Cardiac muscle cell (in vitro differentiated cells and primary cell): Measurements from ENCODE around the gene ADPRM. TPM values are rescaled to one million over a fixed set of nuclear protein-coding genes. Genes with fewer than 3 reads are reported as not detected.

Experiments
- DNase-seq, 2 donors: peaks; one replicate each; pipeline versions ENCODE4 v3.0.0 to v3.0.0-alpha.2; 2010 to 2017; ENCODE audit warnings: low read depth in 1 of 2, low spot score in 1 of 2
- H3K27ac ChIP-seq: fragments of 200-600 bp; sonication (generic); 2 replicates; pipeline ENCODE4 v1.5.1; 2016
- H3K27me3 ChIP-seq: fragments of 200-600 bp; sonication (generic); 2 replicates; pipeline ENCODE4 v1.6.0; 2016; ENCODE audit warnings: control low read depth
- H3K36me3 ChIP-seq: fragments of 200-600 bp; sonication (generic); 2 replicates; pipeline ENCODE4 v1.5.1; 2016; ENCODE audit warnings: control low read depth
- H3K4me1 ChIP-seq: fragments of 200-600 bp; sonication (generic); 2 replicates; pipeline ENCODE4 v1.8.1; 2017; ENCODE audit warnings: low read depth, mild to moderate bottlenecking, mixed run types
- H3K4me3 ChIP-seq: fragments of 200-600 bp; sonication (generic); 2 replicates; pipeline ENCODE4 v1.5.1; 2016; ENCODE audit warnings: mild to moderate bottlenecking
- H3K9me3 ChIP-seq: fragments of 200-600 bp; sonication (generic); 2 replicates; pipeline ENCODE4 v1.5.1; 2017; ENCODE audit warnings: low read depth, mild to moderate bottlenecking, control low read depth
- polyA plus RNA-seq: library from polyadenylated mRNA; unstranded; fragments of >200 nt; fragmentation: Nextera tagmentation; extraction: Ambion mirVana; gene quantifications from 2 replicates; pipeline ENCODE4 v1.2.1, GENCODE V29; 2016
- total RNA-seq: library from RNA; depleted of rRNA; stranded (reverse); fragments of >200 nt; gene quantifications from 2 replicates; pipeline ENCODE4 v1.2.3, GENCODE V29; 2016
- TF ChIP-seq, protein P1 (sequence below): IDR thresholded peaks from 2 replicates; pipeline ENCODE4 v1.5.1; 2012; ENCODE audit warnings: low read depth, mild to moderate bottlenecking, low read length

ADPRM gene
- total and polyA plus RNA-seq, 2 experiments from 2014 or later = 7.3 to 7.4 TPM

- Histone ChIP-seq H3K4me3 (no peak overlapping the region), H3K4me1 (no peaks in the 10 kb centered on the region), H3K27ac (no peak overlapping the region), H3K9me3 (no peaks in the 10 kb centered on the region), H3K27me3 (no peaks in the 10 kb centered on the region), H3K36me3 (no peaks in the 10 kb centered on the region)
- DNase-seq = no peak
- TF ChIP-seq, protein P1, sequence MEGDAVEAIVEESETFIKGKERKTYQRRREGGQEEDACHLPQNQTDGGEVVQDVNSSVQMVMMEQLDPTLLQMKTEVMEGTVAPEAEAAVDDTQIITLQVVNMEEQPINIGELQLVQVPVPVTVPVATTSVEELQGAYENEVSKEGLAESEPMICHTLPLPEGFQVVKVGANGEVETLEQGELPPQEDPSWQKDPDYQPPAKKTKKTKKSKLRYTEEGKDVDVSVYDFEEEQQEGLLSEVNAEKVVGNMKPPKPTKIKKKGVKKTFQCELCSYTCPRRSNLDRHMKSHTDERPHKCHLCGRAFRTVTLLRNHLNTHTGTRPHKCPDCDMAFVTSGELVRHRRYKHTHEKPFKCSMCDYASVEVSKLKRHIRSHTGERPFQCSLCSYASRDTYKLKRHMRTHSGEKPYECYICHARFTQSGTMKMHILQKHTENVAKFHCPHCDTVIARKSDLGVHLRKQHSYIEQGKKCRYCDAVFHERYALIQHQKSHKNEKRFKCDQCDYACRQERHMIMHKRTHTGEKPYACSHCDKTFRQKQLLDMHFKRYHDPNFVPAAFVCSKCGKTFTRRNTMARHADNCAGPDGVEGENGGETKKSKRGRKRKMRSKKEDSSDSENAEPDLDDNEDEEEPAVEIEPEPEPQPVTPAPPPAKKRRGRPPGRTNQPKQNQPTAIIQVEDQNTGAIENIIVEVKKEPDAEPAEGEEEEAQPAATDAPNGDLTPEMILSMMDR = no peak
Observed at GRCh38 chr17:10664571-10664970, 32.8 kb upstream of the ADPRM start.

DNA sequence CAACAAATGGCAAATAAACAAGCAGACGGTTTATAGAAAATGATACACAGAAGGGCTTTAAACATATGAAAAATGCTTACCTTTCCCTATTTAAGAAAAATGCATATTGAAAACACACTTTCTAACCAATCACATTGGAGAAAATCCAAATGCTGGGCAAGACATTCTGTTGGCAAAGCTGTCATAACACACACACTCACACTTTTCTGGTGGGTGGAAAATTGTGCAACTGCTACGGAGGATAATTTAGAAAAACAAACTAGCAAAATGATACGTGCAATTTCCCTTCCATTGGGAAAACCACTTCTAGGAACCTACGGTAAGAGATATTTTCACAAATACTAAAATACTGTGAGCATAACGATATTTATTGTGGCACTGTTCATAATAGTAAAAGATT, 30.5 kb upstream of the ADPRM start:
- DNase-seq = no peak
- no peaks in the 10 kb centered on the region for H3K9me3 ChIP-seq
- no peaks in the 10 kb centered on the region for H3K36me3 ChIP-seq
- TF ChIP-seq, protein P1 = no peak
- no peaks in the 10 kb centered on the region for H3K27me3 ChIP-seq
- H3K27ac ChIP-seq = no peak overlapping the region
- no peak overlapping the region for H3K4me3 ChIP-seq
- no peaks in the 10 kb centered on the region for H3K4me1 ChIP-seq

- no peaks in the 10 kb centered on the region for H3K4me1 ChIP-seq
- H3K9me3 ChIP-seq = no peaks in the 10 kb centered on the region
- H3K27me3 ChIP-seq = no peaks in the 10 kb centered on the region
- H3K27ac ChIP-seq = no peak overlapping the region
- DNase-seq = peak in 1 of 2 donors; percentile 9
- H3K36me3 ChIP-seq = no peaks in the 10 kb centered on the region
- TF ChIP-seq, protein P1 = no peak
- no peak overlapping the region for H3K4me3 ChIP-seq
Observed at GRCh38 chr17:10668775-10669174, 28.6 kb upstream of the ADPRM start.

DNA sequence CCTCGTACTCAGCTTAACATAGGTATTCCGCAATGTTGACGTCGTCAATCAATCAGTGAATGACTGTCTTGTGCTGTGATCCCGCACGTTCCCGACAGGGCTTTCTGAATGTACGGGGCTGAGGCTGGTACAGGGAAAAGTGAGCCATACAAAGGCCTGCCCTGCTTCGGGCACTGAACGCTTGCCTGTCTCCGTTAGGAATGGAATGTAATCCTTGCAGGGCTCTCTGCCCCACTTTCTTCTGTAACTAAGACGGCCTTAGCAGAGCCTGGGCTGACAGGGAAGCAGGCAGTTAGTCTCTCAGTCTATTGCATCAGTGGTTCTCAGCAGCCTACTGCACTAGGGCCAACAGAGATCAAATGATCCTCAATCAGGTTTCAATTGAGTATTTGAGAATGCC, 24.1 kb upstream of the ADPRM start:
- no peak for DNase-seq
- TF ChIP-seq, protein P1 = no peak

DNA sequence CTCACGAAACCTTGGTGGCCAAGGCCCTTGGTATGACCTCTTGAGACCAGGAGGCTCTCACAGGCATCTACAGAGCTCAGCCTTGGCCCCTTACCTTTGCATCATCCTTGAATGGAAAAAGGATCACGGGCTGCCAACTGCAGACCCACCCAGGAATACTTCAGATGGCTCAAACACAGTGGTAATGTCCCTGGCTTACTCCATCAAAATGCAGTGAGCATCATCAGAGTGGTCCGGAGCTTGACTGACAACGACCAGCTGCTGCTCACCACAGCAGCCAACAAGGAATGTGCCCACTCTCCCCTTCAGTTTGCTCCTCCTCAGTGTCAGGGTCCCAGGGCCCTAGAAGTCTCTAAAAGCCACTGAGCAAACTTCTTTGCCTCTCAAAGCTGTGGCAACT, 22.7 kb upstream of the ADPRM start:
- no peaks in the 10 kb centered on the region for H3K4me1 ChIP-seq
- TF ChIP-seq, protein P1 = no peak
- H3K27ac ChIP-seq = no peak overlapping the region
- H3K36me3 ChIP-seq = peaks cover 11% of the 10 kb centered on the region
- H3K9me3 ChIP-seq = no peaks in the 10 kb centered on the region
- DNase-seq = no peak
- H3K27me3 ChIP-seq = no peaks in the 10 kb centered on the region
- no peak overlapping the region for H3K4me3 ChIP-seq

More for the DNA sequence above, 24.1 kb upstream of the ADPRM start:
- Histone ChIP-seq H3K9me3 (no peaks in the 10 kb centered on the region), H3K4me1 (no peaks in the 10 kb centered on the region), H3K27ac (no peak overlapping the region), H3K27me3 (no peaks in the 10 kb centered on the region), H3K36me3 (peaks cover 5% of the 10 kb centered on the region), H3K4me3 (no peak overlapping the region)

GRCh38 chr17:10681866-10682446, 15.4 kb upstream of the ADPRM start:
- Histone ChIP-seq H3K27ac (no peak overlapping the region), H3K4me1 (no peaks in the 10 kb centered on the region), H3K9me3 (no peaks in the 10 kb centered on the region), H3K36me3 (peaks cover 52% of the 10 kb centered on the region), H3K4me3 (no peak overlapping the region), H3K27me3 (no peaks in the 10 kb centered on the region)
- TF ChIP-seq, protein P1 = no peak
- peak in 1 of 2 donors; percentile 70 for DNase-seq
